Suppressor macrophage treated with lipopolysaccharide for 1 hour (primary cell): ENCODE results near the gene ASTL.
"Not testable (repeated sequence)": the region's sequence is repeated elsewhere in the genome, so short reads cannot be mapped to it uniquely, and the experiment has no call there.

Source experiments
- DNase-seq, 3 donors: peaks; one replicate each; pipeline ENCODE4 v3.0.0-alpha.2; 2020 to 2022

ASTL gene

DNA sequence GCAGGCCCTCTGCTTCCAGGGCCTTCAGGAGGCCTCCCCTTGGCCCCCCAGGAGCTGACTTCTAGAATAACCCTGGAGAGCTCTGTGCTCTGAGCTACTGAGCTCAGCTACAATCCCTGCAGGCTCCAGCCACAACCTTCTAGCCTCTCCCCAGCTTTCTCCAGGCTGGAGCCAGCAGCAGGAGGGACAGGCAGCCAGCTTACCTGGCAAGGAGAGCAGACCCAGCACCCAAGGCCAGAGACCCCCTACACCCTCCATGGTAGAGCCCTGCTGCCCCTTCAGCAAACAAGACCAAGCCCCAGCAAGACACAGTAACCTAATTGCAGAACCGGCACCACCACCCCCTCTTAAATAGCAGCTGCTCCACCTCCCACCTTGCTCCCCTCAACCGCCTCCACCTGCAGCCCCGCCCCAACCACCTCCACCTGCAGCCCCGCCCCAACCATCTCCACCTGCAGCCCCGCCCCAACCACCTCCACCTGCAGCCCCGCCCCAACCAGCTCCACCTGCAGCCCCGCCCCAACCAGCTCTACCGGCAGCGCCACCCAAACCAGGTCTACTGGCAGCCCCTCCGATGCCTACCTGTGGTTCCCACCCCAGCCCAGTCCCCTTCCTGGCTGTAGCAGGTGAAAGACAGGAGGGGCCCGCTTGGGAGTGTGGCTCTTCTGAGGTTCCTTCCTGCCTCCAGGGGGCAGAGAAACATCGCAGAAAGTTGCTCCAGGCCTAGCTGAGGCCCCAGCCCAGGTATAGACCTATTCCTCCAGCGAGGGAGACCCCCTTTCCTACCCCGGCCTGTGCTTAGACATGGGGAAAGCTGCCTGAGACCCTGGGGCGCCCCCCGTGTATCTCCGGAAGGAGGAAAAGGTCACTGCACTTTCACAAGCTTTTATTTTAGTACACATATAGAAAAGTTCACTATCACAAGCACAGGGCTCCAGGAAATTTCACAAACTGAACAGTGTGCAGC lies at the start of gene ASTL:
Gene ASTL (minus strand): TSS at position 324 of the 967 bp plus-strand sequence. CDS start 66 bp downstream, at position 258.
- DNase-seq: peak; percentile 52 to 61 (median 60)

DNA sequence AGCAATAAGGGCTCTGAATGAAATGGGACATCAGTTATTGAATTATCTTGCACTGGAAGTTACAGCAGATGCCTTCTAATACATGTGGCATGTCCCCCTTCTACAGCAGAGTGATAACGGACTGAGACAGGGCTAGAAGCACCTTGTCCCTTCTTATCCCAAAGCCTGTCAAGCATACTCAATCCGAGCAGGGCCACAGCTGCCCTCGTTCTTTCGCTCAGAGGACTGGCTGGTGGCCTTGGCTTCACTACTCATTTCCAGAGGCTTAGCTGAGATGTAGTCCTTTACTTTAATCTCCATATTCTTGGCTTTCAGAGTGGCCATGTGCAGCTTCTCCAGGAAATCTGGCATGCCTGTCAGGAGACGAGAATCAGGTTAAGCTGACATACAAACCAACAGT lies 48.3 kb upstream of the ASTL start:
- DNase-seq: no peak

DNA sequence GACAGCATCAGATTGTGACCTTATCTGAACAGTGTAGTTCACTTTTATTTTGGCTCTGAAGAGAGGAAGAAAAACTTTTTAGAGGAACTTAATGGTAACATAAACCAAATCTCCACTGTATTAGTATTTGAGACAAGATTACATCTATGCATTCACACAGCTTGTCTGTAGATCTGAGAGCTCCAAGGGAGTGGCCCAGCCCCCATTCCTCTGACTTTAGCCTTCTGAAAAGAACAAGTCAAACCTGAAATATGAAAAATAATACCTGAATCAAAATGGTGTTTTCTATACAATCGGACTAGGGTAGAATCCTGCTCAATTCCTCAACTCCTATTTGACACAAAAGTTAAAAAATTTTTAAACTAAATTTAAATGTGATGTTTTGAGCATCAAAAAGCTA lies 47.2 kb upstream of the ASTL start:
- no peak for DNase-seq

DNA sequence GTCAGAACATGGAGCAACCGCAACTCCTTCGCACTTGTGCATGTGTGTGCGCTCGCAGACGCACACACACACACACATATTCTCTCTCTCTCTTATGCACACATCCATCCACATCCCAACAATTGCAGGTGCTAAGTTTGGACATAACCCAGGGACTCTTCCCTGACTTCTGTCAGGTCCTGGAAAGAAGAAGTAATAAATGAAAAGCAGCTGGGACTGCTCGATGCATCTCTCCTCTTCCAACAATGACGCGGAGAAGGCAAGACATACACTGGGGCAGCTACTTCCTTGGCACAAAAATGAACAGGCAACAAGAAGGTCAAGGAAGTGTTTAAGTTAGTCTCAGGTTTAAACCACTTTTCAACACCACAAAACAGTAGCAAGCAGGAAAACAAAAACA lies 46.7 kb upstream of the ASTL start:
- DNase-seq: no peak

DNA sequence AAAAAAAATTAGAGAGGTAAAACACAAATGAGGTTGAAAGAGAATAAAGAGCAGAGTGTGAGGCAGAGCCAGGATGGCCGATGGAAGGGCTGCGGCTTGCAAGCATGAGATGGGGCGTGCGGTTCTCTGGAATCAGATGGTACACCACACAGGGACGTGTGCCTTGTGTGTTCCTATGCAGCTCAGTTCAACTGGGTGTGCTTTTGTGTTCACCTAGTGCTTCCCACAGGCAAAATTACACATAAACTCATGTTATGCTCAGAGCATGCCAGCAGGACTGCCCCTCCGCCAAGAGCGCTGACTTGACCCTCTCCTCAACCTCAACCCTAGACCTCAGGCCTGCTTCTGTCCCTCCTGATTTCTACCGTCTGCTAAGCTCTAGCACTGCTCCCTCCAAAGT lies 45.9 kb upstream of the ASTL start:
- no peak for DNase-seq

DNA sequence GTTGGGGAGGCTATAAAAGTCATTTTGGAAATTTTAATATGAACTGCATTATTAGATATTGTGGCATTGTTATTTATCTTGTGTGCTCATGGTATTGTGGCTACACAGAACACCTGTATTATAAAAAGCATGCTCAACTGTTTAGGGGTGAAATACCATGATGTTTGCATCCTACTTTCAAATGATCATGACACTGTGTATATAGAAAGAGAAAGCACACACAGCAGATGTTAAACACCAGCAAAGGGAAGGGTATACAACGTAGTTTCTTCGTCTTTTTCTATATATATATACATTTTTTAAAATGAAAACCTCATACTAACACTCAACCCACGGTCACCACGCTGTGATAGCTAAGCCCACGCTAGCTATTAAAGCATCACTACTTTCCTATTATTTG lies 43.2 kb upstream of the ASTL start:
- DNase-seq: no peak

DNA sequence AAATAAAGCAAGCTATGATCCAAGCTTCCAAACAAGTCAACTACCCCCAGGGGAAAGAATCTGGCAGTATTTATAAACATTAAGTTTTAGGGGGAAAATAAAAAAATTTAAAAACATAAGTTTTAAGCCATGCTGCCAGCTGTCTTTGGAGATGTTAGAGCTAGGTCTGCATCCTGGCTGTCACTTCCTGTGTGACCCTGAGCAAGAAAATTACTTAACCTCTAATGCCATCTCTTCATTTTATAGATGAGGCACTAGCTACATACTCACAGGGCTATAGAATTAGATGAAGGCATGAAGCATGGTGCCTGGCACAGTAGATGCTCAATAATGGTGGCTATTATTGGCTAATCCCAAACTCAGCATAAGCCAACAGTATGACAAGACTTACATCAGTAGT lies 42.2 kb upstream of the ASTL start:
- DNase-seq: no peak

DNA sequence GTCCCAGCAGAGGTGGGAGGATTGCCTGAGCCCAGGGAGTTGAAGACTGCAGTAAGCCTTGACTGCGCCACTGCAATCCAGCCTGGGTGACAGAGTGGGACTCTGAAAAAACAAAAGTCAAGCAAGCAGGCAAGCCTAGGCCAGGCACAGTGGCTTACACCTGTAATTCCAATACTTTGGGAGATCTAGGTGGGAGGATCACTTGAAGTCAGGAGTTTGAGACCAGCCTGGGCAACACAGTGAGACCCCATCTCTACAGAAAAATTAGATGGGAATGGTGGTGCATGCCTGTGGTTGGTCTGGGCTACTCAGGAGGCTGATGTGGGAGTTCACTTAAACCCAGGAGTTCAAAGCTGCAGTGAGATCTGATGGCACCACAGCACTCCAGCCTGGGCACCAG lies 41.7 kb upstream of the ASTL start:
- DNase-seq: no peak

DNA sequence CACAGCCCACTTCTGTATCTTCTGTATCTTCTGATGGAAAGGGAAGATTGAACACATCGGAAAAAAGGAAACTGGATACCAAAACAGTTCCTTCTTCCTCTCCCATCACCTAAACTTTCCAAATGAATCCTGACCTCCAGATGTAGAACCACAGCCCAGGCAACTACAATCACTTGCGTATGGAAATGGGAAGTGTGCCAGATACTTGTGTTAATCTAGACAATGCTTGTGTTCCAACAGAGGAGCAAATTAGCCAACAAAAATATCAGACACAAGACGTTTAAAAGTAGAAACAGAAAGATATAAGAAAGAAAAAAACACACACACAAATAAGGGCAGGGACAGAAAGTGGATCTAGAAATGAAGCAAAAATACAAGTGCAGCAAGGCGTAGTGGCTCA lies 38.4 kb upstream of the ASTL start:
- no peak for DNase-seq

DNA sequence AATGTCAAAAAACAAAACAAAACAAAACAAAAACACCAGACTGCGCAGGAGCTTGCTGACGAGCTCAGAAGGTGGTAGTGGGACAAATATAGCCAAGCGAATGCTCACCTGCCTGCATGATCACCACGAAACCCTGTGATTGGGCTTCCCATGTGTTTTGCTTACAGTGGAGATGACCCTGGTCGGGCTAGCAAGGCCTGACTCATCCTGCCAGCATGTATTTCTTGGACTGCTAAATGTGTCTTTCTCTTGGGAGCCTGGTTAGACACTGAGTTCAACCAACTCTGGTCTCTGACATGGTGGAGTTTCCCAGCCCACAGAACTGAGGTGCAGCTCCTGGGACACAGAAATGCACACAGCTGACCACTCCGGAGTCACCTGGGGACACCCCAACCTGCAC lies 37.6 kb upstream of the ASTL start:
- DNase-seq: no peak

DNA sequence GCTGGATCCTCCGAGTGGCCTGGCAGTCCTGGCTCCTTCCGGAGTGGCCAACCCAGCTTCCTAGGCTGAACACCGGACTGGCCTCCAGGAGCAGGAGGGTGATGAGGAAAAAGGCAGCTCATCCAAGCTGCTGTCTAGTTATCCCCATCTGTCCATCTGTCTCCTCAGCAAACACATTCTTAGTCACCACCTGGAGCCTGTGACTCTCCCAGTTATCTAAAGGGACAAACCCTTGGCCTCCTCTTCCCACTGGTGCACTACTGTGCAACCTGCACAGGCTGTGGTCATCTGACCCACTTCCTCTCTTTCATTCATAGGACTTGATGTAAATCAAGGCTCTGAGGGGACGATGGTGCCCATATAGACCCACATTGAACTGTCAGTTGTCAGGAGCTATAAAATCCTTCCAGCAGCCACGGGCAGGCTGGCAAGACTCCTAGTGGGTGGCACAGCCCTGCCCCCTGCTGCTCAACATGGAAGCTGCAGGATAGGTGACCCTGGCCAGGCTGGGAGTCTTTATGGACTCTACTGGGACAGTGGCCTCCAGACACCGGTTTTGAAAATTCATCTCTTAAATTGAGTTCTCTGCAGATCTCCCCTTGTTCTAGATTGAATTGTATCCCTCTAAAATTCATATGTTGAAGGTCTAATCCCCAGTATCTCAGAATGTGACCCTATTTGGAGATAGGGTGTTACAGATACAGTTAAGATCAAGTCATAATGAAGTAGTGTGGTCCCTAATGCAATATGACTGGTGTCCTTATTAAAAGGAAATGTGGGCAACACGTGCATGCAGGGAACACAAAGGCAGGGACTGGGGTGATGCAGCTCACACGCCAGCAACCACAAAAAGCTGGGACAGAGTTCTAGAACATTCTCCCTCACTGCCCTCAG lies 36.2 kb upstream of the ASTL start:
- DNase-seq: peak; percentile 84 to 88 (median 88)

DNA sequence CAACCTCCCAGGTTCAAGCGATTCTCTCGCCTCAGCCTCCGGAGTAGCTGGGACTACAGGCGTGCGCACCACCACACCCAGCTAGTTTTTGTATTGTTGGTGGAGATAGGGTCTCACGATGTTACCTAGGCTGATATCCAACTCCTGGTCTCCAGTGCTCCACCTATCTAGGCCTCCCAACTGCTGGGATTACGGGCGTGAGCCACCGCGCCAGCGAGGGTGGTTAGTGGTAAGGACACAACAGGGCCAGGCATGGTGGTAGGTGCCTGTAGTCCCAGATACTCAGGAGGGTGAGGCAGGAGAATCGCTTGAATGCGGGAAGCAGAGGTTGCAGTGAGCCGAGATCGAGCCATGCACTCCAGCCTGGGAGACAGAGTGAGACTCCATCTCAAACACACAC lies 33.5 kb upstream of the ASTL start:
- no peak for DNase-seq

DNA sequence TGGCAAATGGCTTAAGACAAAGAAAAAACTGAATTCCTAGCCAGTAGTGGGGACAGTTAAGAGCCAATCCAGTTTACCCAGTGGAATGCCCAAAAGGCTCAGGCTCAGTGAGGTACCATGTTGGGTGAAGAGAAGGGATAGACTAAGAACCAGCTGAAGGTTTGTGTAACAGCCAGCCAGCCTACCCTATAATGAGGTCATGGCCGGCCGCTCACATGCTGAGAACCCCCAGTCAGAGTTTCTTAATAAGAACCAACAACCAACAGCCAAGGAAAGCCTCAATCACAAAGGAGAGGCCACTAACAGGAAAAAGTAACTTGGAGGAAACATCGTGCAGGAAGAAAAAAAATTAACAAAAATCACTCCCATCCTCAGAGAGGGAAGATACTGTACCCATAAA lies 32.3 kb upstream of the ASTL start:
- peak; percentile 45 to 66 (median 63) for DNase-seq

DNA sequence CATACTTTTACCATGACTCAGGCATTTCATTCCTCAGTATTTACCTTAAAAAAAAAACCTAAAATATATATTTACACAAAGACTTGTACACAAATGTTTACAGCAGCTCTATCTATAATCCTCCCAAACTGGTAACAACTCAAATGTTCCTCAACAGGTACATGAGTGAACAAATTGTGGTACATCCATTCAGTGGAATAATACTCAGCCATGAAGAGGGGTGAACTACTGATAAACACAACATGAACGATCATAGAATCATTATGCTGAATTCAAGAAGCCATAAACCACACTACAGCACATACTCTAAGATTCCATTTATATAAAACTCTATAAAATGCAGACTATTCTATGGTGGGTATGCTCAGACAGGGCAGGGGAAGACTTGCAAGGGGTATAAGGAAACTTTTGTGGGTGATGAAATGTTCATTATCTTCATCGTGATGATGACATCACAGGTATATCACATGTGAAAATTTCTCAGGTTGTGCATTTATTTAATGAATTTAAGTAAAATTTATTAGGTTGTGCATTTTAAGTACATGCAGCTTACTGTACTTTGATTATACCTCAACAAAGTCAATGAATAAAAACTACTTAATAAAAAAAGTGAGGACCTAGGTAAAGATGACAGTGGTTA lies 31.7 kb upstream of the ASTL start:
- DNase-seq: no peak

DNA sequence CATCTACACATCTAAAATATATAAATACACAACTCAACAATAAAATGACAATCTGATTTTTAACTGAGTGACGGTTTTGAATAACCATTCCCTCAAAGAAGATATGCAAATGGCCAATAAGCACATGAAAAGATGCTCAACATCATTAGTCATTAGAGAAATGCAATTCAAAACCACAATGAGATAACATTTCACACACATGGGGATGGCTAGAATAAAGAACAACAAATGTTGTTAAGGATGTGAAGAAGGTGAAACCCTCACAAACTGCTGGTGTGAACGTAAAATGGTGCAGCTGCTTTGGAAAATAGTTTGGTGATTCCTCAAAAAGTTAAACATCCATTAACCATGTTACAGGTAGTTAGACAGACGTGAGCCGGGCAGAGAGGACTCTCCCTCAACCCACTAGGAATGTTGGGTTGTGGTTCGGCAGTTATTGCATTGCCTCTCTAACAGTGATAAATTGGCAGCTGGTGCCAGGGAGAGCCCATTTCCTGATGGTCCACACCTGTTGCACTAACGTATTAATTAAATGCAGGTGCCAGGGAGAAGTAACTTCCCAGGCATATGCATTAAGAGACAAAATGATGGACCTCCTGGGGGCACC lies 29.2 kb upstream of the ASTL start:
- DNase-seq: no peak

DNA sequence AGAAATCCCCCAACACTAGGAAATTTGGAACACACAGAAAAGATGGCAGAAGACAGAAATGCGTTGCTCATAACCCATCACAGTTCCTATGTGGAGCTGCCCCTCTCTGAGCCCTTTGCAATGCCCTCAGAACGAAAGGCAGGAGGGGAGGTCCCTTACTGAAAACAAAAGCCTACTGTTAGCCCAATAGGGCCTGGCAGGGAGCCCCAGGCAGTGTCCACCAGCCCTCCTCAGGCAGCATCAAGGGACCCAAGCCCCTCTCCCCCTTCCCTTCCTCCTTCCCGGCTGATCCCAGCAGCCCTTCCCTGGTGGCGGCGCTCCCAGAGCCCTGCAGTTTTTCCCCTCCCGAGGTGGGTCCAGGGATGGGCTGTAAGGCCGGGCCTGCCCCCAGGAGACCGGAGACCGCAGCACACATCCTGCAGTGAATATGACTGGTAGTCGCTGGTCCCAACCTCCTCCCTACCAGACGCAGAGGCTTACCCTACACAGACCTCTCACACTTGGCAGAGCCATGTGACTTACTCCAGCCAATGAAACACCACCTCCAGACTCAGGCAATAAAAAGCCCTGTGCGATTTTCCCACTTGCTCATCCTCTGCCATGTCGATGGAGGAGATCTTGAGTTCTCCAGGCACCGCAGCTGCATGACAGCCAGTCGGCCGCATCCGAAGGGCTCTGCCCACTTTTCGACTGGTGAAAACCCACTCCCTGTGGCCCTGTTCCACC lies 26.3 kb upstream of the ASTL start:
- DNase-seq: no peak

DNA sequence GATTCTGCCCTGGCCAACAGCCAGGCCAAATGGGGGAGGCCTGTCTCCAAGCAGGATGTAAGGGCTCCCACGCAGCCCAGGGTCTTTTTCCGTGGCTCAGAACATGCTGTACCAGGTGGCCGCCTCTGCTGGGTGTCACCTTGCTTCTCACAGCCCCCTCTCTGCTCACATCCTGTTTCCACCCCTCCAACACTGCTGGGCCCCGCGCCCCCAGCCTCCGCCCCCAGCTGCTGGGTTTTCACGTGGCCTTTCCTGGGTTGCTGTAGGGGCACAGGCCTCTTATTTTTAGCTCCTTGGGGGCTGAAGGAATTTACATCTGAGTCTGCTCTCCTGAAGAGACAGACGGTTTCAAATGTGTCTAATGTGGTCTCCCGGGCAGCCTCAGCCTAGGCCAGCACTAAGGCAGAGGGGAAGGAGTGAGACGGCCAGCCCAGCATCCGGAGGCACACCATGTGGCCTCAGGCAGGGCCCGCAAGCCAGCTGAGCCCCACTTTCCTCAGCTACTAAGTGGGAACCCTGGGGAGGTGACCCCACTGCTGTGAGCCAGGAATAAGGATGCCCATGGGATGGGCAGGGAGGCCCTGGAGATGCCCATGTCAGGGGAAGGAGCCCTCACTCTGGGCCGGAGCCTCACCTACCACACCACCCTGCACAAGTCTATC lies 25.6 kb upstream of the ASTL start:
- peak in 2 of 3 donors; percentile 27 to 33 for DNase-seq

DNA sequence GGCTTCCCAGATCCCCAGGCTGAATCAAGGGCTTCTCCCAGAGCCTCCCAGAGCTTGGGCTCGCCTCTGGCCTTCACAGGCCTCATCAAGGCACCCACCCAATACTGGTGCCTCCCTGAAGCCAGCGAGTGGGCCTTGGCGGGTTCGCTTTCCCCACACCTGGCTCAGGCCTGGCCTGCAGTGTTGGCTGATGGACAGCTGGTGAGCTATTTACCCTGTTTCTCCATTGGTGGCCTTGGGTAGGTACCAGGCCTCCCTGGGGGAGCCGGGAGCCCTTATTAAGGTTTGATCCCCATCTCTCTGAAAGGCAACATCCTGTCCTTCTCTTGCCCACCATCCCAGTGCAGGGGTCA lies 25.1 kb upstream of the ASTL start:
- no peak for DNase-seq

DNA sequence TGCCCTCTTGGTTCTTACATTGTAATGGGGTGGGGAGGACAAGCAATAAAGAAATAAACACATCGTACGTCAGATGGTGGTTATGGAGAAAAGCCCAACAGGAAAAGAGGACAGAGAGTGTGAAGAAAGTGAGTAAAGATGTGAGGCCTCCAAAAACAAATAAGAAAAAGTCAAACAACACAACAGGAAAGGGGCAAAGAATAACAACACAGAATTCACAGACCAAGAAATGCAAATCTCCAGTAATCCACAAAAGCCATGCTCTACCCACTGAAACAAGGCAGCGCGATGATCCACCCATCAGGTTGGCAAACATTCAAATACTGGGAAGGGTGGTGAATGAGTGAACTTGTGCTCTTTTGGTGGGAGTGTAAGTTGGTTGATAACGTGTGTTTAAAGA lies 23.6 kb upstream of the ASTL start:
- no peak for DNase-seq

DNA sequence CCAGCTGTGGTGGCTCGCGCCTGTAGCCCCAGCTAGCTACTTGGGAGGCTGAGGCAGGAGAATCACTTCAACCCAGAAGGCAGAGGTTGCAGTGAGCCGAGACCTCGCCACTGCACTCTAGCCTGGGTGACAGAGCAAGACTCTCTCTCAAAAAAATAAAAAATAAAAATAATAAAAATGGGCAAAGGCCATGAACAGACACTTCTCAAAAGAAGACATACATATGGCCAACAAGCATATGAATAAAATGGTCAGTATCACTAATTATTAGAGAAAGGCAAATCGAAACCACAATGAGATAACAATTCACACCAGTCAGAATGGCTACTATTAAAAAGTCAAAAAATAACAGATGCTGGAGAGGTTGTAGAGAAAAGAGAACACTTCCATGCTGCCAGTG lies 22.1 kb upstream of the ASTL start:
- not testable (repeated sequence) for DNase-seq

DNA sequence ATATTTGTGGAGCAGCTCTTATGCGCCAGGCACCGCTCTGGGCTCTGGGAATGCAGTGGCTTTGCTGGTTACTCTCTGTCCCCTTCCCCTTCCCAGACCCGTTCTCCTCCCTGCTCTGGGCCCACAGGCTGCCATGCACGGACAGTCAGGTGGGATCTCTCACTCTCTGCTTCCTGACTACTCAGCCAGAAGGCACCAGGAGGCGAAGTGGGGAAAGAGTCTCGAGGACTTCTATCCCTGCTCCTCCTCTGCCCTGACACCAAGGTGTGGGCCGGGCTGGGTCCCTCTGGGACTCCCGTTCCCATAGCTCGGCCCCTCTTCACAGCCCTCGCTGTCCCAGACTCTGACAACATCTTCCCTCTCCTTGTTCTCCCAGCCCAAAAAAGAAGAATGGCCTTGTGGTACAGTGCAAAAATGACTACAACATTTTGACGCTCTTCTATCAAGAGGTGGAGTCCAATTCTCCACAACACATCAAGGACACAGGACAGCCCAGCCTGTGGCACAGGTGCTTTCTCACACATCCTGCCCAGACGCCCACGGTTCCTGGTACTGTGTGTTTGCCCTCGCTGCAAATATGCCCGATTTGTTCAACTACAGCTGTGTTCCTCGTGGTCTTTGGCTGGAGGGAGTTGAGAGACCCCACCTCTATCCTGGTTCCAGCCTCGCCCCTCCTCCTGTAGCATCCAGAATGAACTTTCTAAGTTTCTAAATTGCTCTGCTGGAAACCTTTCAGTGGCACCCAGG lies 21.0 kb upstream of the ASTL start:
- no peak for DNase-seq
